Measurements from ENCODE around the gene DPF1.

Gene DPF1

DNA sequence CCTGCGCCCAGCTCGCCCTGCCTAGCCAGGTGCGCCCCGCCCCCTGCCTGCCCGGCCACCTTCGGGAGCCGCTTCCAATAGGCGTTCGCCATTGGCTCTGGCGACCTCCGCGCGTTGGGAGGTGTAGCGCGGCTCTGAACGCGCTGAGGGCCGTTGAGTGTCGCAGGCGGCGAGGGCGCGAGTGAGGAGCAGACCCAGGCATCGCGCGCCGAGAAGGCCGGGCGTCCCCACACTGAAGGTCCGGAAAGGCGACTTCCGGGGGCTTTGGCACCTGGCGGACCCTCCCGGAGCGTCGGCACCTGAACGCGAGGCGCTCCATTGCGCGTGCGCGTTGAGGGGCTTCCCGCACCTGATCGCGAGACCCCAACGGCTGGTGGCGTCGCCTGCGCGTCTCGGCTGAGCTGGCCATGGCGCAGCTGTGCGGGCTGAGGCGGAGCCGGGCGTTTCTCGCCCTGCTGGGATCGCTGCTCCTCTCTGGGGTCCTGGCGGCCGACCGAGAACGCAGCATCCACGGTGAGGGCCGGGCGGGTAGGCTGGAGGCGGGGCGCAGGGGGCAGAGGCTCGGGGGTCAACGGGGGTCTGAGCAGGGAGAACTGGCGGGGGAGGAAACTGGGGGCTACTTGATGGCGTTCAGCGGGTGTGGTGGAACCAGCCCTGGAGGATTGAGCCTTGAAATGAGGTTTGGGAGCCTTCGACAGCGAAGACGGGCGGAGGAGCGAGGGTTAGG is 40.6 kb upstream of the DPF1 start, which contains the start of gene SPINT2 (continued):
- TF ChIP-seq ZNF221 (tag by site-specific recombination; IDR thresholded peaks at IDR 0.05; ENCODE audit: borderline replicate concordance) (peak; percentile 27; the same call in 1 of the 2 replicates), ZNF560 (tag by site-specific recombination; IDR thresholded peaks at IDR 0.05; ENCODE audit: borderline replicate concordance) (no peak), ZNF239 (tag by site-specific recombination; IDR thresholded peaks at IDR 0.05) (no peak; the same call in 1 of the 2 replicates), ZNF571 (tag by site-specific recombination; IDR thresholded peaks at IDR 0.05) (no peak), ZNF391 (tag by site-specific recombination; IDR thresholded peaks at IDR 0.05; ENCODE audit: borderline replicate concordance, low read depth) (peak; percentile 66; the same call in 1 of the 2 replicates), ZNF768 (tag by site-specific recombination; IDR thresholded peaks at IDR 0.05) (no peak; the same call in 1 of the 2 replicates), ZNF140 (tag by site-specific recombination; IDR thresholded peaks at IDR 0.05) (no peak), GLIS1 (tag by site-specific recombination; IDR thresholded peaks at IDR 0.05) (peak; percentile 60), ZNF292 (tag by site-specific recombination; IDR thresholded peaks at IDR 0.05; ENCODE audit: borderline replicate concordance, low read depth) (no peak), ZNF629 (tag by site-specific recombination; IDR thresholded peaks at IDR 0.05) (no peak), SP3 (tag by site-specific recombination; IDR thresholded peaks at IDR 0.05) (peak; percentile 51; the same call in 1 of the 2 replicates)
- TF ChIP-seq, protein P1, sequence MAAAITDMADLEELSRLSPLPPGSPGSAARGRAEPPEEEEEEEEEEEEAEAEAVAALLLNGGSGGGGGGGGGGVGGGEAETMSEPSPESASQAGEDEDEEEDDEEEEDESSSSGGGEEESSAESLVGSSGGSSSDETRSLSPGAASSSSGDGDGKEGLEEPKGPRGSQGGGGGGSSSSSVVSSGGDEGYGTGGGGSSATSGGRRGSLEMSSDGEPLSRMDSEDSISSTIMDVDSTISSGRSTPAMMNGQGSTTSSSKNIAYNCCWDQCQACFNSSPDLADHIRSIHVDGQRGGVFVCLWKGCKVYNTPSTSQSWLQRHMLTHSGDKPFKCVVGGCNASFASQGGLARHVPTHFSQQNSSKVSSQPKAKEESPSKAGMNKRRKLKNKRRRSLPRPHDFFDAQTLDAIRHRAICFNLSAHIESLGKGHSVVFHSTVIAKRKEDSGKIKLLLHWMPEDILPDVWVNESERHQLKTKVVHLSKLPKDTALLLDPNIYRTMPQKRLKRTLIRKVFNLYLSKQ (tag by site-specific recombination; IDR thresholded peaks at IDR 0.05; ENCODE audit: borderline replicate concordance) = no peak
- TF ChIP-seq, protein P2, sequence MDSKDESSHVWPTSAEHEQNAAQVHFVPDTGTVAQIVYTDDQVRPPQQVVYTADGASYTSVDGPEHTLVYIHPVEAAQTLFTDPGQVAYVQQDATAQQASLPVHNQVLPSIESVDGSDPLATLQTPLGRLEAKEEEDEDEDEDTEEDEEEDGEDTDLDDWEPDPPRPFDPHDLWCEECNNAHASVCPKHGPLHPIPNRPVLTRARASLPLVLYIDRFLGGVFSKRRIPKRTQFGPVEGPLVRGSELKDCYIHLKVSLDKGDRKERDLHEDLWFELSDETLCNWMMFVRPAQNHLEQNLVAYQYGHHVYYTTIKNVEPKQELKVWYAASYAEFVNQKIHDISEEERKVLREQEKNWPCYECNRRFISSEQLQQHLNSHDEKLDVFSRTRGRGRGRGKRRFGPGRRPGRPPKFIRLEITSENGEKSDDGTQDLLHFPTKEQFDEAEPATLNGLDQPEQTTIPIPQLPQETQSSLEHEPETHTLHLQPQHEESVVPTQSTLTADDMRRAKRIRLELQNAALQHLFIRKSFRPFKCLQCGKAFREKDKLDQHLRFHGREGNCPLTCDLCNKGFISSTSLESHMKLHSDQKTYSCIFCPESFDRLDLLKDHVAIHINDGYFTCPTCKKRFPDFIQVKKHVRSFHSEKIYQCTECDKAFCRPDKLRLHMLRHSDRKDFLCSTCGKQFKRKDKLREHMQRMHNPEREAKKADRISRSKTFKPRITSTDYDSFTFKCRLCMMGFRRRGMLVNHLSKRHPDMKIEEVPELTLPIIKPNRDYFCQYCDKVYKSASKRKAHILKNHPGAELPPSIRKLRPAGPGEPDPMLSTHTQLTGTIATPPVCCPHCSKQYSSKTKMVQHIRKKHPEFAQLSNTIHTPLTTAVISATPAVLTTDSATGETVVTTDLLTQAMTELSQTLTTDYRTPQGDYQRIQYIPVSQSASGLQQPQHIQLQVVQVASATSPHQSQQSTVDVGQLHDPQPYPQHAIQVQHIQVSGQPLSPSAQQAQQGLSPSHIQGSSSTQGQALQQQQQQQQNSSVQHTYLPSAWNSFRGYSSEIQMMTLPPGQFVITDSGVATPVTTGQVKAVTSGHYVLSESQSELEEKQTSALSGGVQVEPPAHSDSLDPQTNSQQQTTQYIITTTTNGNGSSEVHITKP (tag by site-specific recombination; IDR thresholded peaks at IDR 0.05) = no peak; the same call in 1 of the 2 replicates
- TF ChIP-seq, protein P3, sequence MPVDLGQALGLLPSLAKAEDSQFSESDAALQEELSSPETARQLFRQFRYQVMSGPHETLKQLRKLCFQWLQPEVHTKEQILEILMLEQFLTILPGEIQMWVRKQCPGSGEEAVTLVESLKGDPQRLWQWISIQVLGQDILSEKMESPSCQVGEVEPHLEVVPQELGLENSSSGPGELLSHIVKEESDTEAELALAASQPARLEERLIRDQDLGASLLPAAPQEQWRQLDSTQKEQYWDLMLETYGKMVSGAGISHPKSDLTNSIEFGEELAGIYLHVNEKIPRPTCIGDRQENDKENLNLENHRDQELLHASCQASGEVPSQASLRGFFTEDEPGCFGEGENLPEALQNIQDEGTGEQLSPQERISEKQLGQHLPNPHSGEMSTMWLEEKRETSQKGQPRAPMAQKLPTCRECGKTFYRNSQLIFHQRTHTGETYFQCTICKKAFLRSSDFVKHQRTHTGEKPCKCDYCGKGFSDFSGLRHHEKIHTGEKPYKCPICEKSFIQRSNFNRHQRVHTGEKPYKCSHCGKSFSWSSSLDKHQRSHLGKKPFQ (tag by site-specific recombination; IDR thresholded peaks at IDR 0.05) = no peak
- TF ChIP-seq, protein P4, sequence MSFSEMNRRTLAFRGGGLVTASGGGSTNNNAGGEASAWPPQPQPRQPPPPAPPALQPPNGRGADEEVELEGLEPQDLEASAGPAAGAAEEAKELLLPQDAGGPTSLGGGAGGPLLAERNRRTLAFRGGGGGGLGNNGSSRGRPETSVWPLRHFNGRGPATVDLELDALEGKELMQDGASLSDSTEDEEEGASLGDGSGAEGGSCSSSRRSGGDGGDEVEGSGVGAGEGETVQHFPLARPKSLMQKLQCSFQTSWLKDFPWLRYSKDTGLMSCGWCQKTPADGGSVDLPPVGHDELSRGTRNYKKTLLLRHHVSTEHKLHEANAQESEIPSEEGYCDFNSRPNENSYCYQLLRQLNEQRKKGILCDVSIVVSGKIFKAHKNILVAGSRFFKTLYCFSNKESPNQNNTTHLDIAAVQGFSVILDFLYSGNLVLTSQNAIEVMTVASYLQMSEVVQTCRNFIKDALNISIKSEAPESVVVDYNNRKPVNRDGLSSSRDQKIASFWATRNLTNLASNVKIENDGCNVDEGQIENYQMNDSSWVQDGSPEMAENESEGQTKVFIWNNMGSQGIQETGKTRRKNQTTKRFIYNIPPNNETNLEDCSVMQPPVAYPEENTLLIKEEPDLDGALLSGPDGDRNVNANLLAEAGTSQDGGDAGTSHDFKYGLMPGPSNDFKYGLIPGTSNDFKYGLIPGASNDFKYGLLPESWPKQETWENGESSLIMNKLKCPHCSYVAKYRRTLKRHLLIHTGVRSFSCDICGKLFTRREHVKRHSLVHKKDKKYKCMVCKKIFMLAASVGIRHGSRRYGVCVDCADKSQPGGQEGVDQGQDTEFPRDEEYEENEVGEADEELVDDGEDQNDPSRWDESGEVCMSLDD (tag by site-specific recombination; IDR thresholded peaks at IDR 0.05) = peak; percentile 51; the same call in 1 of the 2 replicates
- TF ChIP-seq, protein P5, sequence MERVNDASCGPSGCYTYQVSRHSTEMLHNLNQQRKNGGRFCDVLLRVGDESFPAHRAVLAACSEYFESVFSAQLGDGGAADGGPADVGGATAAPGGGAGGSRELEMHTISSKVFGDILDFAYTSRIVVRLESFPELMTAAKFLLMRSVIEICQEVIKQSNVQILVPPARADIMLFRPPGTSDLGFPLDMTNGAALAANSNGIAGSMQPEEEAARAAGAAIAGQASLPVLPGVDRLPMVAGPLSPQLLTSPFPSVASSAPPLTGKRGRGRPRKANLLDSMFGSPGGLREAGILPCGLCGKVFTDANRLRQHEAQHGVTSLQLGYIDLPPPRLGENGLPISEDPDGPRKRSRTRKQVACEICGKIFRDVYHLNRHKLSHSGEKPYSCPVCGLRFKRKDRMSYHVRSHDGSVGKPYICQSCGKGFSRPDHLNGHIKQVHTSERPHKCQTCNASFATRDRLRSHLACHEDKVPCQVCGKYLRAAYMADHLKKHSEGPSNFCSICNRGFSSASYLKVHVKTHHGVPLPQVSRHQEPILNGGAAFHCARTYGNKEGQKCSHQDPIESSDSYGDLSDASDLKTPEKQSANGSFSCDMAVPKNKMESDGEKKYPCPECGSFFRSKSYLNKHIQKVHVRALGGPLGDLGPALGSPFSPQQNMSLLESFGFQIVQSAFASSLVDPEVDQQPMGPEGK (tag by site-specific recombination; IDR thresholded peaks at IDR 0.05) = peak; percentile 92
- TF ChIP-seq, protein P6, sequence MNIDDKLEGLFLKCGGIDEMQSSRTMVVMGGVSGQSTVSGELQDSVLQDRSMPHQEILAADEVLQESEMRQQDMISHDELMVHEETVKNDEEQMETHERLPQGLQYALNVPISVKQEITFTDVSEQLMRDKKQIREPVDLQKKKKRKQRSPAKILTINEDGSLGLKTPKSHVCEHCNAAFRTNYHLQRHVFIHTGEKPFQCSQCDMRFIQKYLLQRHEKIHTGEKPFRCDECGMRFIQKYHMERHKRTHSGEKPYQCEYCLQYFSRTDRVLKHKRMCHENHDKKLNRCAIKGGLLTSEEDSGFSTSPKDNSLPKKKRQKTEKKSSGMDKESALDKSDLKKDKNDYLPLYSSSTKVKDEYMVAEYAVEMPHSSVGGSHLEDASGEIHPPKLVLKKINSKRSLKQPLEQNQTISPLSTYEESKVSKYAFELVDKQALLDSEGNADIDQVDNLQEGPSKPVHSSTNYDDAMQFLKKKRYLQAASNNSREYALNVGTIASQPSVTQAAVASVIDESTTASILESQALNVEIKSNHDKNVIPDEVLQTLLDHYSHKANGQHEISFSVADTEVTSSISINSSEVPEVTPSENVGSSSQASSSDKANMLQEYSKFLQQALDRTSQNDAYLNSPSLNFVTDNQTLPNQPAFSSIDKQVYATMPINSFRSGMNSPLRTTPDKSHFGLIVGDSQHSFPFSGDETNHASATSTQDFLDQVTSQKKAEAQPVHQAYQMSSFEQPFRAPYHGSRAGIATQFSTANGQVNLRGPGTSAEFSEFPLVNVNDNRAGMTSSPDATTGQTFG (tag by site-specific recombination; IDR thresholded peaks at IDR 0.05; ENCODE audit: borderline replicate concordance) = no peak
- TF ChIP-seq, protein P7, sequence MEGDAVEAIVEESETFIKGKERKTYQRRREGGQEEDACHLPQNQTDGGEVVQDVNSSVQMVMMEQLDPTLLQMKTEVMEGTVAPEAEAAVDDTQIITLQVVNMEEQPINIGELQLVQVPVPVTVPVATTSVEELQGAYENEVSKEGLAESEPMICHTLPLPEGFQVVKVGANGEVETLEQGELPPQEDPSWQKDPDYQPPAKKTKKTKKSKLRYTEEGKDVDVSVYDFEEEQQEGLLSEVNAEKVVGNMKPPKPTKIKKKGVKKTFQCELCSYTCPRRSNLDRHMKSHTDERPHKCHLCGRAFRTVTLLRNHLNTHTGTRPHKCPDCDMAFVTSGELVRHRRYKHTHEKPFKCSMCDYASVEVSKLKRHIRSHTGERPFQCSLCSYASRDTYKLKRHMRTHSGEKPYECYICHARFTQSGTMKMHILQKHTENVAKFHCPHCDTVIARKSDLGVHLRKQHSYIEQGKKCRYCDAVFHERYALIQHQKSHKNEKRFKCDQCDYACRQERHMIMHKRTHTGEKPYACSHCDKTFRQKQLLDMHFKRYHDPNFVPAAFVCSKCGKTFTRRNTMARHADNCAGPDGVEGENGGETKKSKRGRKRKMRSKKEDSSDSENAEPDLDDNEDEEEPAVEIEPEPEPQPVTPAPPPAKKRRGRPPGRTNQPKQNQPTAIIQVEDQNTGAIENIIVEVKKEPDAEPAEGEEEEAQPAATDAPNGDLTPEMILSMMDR (tag by site-specific recombination; IDR thresholded peaks at IDR 0.05) = peak; percentile 44; the same call in 1 of the 2 replicates

Data from HEK293 (cell line).